HL-60/S4 treated with retinoic acid at 250 ng/mL for 4 days and 3 days (cell line): ENCODE data around the gene EDAR.

ENCODE experiments used
- in situ Hi-C: fragments of 300-500 bp; cut with MboI; formaldehyde crosslinking; loops from 2 replicates; pipeline ENCODE4 v1.7.0; 2022; ENCODE audit warnings: low sequenced_read_pairs

The EDAR gene

DNA sequence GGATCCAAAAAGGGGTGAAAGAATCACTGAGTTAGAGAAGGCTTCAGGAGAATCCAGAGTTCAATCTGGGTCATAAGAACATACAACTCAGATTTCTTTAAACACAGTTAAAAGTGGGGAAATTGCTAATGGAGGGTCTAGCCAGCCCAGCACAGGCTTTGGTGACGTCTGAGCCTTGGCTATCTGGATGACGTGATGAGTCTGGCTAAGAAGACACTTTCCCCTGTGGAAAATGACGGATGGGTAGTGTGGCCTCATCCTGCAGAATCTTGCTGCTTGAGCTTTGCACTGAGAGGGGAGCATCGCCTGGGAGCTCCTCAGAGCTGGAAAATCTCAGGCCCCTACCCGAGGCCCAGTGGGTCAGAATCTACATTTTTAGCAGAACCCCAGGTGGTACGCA is 19.2 kb downstream of the EDAR start:
- in situ Hi-C loops, result no loop called here

DNA sequence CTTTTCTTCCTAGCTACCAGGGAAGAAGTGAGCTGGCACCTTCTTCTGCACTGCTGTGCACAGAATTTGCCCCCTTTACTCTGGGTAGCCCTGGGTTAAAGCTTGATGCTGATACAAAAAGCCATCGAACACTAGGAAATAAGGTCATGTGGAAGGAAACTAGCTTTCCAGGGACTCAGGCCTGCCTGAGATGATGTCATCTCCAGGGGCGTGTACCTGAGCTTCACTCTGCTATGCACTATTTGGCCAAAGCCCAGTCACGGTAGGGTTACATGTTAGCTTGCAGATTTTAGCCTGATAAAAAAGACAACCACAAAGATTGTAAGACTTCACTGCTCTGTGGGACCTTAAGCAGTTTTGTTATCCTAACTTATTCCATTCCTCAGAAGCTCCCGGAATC is 20.4 kb downstream of the EDAR start:
- in situ Hi-C loops, result no loop called here

DNA sequence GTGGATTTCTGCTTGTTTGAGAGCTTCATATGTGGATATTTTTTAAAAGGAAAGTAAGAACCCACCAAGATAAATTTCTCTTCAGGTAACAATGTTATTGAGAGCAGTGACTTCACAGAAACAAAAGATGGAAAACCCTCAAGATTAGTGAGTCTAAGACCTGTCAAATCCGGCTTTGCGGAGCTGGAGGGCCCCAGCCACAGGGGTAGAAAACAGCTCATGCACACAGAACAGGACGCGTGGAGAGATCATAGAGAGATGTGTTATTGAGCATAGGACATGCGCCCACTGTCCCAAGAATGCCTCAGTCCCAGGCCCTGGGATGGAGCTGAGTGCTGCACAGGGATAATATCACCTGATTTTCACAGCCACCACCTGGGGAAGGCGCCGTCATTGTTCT is 21.3 kb downstream of the EDAR start:
- in situ Hi-C loops, result no loop called here

DNA sequence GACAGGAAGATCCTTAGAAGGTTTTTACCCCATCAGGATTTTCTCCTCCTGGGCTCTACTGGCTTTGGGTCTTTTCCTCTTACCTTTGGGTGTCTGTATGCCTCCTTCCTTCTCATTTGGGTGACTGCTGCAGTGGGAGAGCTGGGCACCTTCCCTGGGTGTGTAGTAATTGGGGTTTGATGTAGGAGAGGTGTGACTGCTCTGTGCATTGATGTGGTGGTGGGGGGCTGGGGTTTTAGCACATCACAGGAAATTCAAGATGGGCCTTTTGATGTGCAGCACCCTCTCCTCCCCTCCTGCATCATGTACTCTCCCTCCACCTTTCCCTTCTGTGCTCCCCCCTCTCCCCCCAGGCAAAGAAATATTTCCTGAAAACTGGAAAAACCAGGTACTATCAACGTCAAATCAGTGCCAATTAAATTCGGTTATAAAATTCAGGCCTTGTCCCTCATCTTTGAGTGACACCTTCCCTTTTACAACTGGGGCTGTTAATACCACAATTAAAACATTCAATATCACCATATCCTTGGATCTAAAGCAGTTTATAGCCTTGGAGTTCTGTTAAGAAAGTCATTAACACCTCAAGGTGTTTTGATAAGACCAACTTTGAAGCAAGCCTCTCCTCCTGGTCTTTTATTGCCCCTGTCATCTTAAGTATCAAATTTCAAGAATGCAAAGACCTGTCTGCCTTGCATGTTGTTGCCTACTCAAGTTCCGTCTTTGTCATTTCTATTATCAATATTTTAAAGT is 23.3 kb downstream of the EDAR start:
- in situ Hi-C loops, result no loop called here

DNA sequence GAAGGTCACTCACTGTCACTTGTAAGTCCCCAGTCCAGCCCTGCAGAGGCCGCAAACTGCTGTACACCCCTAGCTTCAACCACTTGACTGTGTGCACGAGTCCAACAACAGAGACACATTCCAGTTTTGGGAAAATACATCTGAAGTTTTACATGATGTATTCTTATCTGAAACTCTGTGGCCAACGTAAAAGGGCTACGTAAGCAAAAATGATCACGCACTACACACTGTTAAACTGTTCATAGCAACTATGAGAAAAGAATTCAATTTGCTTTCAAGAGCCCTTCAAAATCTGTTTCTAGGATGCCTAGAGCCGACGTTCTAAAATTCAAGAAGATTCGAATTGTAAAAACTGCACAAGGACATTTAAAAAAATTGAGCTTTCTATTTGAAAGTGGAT is 26.0 kb downstream of the EDAR start:
- in situ Hi-C loops, result no loop called here

DNA sequence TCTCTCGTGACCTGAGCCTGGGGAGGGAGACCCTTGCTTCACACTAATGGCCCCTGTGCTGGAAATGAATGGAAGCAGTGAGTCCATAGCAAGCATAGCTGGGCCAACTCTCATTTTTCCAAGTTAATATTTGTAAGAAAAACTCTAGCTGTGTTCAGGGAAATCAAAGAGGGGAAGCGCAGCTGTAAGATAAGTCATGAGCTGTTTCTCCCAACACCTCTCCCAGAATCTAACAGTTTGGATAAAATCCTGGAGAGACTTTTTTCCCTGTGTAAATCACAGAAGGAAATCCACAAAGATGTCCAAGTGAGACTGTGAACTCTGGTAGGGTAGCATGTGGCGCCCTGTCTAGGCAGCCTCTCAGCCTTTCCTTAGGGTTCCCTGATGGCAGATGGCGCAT is 27.2 kb downstream of the EDAR start:
- in situ Hi-C loops, result no loop called here

DNA sequence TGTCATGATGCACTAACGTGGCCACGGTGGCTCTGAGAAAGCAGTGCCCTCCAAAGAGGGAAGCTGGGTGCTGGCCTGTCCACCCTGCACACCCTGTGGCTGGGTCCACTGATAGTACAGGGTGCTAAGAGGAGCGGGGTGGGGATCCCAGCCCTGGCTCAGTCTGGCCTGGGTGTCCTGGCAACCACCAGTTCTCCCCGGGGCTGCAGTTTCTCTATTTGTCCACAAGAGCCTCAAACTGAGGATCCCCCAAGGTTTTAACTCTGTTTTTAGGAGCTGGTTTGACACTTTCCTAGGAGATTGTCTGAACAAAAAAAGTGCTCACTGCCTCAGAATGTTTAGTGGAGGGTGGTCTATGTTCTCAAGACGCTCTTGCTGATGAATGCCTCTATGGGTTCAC is 29.0 kb downstream of the EDAR start:
- in situ Hi-C loops, result no loop called here

DNA sequence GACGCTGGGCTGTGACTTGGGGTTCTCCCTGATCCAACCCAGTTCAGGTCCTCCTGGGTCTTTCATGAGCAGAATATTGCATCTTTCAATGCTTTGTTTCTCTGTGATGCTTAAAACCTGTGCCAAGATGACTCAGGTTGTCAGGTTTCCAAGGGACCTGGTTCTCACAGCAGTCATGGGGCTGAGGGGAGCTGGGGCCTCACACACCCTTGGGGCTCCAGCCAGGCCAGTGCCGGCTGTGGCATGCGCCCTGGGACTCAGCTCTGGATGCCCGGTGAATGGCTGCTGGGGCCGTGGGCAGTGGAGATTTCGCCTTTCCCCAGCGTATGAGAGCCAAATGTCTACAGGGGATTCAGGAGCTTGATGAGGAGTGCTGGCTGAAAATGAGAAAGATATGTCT is 29.6 kb downstream of the EDAR start:
- in situ Hi-C loops, result no loop called here

DNA sequence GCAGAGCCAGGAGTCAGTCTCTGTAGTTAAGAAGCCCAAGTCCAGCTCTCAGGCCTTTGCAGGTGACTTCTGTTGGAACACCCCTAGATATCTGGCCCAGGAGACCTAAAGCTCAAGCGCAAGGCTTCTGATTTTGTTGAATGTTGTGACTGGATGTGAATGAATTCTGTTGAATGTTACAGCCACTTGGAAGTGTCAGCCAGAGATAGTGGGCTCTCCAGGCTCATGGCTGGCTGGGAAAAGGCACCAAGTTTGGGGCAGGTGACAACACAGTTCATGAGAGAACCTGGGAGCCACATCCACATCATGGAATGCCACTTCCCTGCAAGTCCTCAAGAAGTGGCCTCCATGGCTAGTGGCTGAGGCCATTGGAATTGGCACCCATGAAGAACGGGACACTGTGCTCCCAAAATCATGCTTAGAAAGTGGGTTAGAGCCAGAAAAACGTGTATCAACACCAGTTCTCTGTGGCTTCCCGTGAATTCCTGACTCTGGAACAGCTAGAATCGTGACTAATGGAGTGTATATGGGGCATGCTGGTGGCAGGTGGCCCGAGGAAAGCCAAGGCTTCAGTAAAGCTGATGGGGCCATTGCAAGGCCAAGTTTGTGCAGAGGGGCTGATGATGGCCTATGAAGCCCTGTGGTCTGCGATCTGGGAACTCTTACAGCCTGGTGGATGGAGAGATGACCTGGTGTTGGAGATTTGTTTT is 30.2 kb downstream of the EDAR start:
- in situ Hi-C loops, result no loop called here

DNA sequence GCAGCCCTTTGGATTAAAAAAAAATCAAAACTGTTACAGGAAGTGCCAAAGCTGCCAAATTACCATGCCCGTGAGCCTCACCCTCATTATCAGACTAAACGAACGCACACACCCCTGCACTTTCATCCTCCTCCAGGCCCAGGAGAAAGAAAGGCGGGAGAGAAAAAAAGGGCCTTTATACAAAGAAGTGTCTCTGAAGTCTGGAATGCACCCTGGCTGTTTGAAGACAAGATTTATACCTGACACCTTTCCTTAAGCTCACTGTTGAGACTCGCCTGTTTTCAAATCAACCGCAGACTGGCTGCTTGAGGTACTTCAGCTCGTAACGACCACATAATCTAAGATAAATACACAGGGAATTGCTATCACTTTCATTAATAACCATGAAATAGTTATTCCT is 31.0 kb downstream of the EDAR start:
- in situ Hi-C loops, result no loop called here

DNA sequence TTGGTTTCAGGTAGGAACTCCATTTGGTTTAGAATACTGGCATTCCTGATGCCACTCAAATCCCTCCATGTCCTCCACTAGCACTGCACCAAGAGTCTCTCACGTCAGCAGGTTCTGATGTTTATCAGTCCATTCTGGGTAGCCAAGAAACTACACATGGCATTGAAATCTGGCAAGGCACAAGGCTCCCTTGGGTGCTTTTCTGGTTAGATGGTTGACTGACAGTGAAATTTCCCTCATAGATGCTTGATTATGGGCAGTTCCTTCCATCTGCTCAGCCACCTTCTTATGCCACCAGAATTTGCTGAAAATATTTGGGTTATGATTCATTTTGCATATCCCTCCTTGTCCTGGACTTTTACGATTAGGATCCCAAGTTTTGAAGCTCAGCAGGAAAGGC is 32.6 kb downstream of the EDAR start:
- in situ Hi-C loops, result no loop called here

DNA sequence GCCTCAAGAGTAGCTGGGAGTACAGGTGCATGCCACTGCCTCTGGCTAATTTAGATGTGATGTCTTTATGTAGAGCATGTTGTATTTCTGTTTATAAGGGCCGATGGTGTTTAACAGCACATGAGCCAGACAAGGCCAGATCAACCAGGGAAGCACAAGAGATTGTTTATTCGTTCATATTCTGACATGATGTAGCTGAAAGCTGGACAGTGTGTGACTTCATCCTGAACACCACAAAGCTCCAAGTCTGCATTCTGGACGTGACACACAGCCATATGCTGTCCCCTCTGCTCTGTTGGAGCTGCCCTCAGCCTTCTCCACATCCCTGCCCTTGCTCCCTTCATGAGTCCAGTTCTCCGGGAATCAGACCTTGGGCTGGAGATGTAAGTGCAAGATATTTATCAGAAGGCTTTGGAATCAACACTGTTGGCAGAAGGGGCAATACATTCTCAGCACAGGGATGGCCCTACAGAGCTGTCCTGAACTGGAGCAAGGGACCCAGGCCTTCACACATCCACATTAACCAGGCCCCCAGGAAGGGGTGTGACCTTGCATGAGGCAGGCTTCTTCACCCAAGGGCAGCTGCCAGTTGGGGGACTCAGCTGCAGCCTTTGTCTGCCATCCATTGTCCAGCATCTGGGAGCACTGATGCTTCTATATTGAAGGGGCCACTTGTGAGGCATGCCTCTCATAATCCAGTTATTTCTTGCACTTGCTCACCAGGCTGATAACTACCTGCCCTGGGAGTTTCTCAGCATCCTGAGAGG is 38.5 kb downstream of the EDAR start:
- in situ Hi-C loops, result no loop called here

DNA sequence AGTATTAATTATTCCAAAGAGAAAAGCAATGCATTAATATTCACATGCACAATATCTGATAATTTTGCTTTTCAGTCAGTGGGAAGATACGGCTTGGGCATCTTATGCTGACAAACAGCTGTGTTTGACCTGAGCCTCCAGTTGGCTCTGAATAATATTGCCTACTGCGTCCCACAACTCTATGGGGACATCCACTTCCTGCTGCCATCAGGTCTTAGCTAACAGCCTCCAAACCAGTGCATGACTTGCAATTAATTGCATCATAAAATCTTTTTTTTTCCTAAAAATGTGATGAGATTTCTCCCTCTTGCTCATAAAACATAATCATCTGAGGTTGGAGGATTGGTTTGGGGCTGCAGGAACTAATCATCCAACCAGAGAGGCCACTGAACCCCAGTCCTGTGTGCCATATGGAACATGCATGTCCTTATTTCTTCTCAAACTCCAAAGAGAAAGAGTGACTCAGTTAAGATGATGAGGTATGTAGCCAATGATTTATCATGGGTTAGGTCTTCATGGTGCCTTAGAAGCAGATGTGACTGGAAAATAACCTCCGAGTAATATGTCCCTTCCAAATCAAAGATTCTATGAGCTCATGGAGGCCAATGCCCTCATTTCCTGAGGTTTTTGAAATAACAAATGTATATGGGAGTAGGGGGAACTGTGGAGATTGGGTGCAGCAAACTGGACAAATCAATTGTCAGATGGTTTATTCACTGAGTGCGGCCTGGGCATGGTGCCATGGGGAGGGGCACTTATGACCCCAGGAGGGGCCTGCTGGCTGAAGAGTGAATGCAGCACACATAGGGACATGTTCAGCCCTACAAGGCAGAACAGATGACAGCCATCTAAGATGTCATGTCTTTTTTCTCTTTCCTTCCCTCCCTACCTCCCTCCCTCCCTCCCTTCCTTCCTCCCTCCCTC is 39.4 kb downstream of the EDAR start:
- in situ Hi-C loops, result no loop called here

DNA sequence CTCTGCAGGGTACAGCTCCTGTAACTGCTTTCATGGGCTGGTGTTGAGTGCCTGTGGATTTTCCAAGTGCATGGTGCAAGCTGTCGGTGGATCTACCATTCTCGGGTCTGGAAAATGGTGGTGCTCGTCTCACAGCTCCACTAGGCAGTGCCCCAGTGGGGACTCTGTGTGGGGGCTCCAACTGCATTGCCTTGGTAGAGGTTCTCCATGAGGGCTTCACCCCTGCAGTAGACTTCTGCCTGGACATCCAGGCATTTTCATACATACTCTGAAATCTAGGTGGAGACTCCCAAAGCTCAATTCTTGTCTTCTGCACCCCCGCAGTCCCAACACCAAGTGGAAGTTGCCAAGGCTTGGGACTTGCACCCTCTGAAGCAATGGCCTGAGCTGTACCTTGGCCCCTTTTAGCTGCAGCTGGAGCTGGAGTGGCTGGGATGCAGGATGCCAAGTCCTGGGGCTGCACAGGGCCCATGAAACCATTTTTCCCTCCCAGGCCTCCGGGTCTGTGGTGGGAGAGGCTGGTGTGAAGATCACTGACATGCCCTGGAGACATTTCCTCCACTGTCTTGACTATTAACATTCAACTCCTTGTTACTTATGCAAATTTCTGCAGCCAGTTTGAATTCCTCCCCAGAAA is 41.6 kb downstream of the EDAR start:
- in situ Hi-C loops, result no loop called here

DNA sequence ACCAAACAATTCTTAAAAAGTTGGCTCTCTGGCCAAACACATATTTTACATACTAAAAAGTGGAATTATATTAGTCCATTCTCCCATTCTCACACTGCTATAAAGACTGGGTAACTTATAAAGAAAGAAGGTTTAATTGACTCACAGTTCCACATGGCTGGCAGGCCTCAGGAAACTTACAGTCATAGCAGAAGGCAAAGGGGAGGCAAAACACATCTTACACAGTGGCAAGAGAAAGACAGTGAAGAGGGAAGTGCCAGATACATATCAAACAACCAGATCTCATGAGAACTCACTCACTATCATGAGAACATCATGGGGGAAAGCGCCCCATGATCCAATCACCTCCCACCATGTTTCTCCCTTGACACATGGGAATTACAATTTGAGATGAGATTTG is 42.6 kb downstream of the EDAR start:
- in situ Hi-C loops, result no loop called here

DNA sequence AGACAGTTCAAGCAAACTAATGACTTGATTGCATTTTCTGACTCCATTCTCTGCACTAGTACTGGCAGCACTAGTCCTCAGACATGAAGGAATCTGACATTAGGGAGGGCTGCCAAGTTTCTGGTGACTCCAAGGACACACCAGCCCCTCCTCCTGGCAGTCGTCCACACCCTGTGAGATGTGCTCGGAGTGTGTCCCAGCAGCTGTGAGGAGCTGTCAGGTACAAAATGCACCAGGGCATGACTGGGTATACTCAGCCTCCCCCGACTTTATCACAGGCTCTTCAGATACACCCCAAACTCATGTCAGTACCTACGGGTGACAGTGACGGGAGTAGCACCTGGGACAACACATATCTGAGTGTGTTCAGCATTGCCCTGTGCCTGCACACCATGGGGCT is 43.1 kb downstream of the EDAR start:
- in situ Hi-C loops, result no loop called here

DNA sequence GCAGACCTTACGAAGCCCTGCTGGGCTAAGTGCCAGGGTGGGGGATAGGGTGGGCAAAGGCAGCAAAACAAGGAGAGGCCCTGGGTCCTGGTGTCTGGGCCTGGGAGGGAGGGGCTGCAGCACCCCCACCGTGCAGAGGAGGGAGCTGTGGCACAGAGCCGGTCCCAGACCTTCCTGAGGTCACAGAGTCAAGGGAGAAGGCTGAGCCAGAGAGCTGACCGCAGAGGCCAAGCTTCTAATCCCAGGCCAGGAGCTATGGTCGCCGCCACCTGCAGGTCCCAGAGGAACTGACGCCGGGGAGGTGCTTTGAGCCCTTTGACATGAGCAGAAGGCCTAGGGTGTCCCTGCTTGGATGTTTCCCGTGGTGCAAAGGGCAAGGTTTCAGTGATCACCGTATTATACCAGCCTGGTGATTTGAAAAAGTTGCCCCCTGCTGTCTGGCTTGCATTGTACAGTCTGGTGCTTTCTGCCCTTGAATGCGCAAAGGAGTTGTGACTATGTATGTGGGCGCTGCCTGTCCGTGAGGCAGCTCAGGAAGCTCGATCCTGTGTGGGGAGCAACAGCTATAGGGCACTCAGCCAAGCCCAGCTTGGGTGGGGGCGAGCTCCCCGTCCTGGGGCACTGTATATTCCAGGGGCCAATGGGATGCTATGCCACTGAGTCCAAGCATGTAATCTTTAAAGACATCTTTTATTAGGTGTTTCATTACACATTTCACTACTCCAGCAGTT is 44.3 kb downstream of the EDAR start:
- in situ Hi-C loops, result no loop called here

DNA sequence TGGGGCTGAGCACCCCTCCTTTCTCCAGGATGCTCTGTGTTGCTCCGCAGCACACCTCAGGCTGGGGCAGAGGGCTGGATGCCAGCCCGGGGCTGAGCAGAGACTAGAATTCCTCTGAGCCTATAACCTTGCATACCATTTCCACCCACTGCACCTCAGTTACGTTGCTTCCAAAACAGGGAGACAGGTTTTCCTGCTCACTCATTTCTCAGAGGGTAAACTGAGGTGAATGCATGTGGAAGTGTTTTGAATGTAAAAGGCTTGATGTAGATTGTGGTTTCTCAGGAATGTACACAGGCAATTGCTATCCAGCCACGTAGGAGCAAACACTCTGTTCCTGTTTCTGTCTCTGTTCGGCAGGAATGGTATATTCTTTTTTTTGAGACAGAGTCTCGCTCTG is 45.3 kb downstream of the EDAR start:
- in situ Hi-C loops, result no loop called here

DNA sequence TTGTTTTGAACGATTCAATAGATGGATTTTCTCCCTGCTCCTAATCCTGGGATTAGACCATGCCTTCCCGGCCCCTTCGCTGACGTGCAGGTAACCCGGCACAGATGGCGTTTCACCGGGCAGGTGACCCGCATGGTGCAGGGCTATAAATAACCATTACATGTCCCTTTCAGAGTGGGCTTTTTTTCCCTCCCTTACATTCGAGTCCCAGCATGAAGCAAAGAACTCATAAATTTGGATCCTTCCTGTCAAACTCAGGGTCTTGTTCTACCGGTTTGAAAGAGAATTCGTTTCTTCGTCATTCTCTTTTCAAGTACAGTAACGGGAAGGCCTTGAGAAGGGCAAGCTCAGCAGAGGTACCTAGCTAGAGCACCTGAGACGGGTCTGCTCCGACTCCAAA is 46.1 kb downstream of the EDAR start:
- in situ Hi-C loops, result no loop called here
